AG08396 (cell line): Measurements from ENCODE around the gene TMEM204.

Source experiments
- DNase-seq: peaks from one replicate; pipeline ENCODE4 v3.0.0; 2012; ENCODE audit warnings: low spot score, mixed read lengths

Gene TMEM204

GRCh38 chr16:1499756-1500464 lies 33.6 kb upstream of the TMEM204 start:
- no peak for DNase-seq

DNA sequence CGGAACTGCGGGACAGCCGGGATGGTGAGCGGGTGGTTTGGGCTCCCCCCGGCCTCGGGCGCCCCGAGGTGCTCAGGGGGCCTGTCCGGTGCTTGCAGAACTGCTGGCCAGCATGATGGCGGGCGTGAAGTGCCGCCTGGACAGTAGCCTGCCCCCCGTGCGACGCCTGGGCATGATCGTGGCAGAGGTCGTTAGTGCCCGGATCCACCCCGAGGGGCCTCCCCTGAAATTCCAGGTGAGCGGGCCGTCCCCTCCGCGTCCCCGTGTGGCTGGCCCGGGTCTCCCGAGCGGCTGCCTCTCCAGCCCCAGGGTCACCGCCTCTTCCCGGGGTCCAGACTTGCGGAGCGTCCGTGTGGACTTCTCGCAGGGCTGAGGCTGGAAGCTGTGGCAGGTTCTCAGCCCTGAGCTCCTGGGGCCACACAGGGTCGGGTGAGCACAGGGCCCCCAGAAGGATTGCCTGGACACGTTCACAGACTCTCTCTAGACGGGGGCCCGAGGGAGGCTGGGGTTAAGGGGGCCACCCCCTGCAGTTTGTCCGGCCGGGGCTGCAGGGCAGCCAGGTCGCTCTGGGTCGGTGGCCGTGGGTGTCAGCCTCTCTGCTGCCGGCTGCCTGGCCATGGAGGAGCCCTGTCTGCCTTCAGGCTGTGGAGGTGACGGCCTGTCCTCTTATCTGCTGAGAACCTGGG lies 32.9 kb upstream of the TMEM204 start:
- no peak for DNase-seq

DNA sequence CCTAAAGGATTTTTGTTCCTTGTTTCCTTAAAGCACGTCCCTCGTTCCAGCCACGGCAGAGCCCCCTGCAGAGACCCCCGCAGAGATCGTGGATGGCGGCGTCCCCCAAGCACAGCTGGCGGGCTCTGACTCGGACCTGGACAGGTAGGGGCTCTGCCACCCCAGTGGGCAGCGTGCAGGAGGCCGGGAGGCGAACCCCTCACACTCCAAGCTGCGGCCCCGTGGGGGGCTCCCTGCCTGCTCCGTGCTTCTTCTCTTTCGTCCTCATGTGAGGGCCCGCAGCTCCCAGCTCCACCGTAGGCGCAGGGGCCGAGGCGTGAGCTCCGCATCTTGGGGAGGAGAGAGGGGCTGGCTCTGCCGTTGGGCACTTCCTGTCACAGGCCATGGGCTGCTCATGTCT lies 31.8 kb upstream of the TMEM204 start:
- DNase-seq = no peak

DNA sequence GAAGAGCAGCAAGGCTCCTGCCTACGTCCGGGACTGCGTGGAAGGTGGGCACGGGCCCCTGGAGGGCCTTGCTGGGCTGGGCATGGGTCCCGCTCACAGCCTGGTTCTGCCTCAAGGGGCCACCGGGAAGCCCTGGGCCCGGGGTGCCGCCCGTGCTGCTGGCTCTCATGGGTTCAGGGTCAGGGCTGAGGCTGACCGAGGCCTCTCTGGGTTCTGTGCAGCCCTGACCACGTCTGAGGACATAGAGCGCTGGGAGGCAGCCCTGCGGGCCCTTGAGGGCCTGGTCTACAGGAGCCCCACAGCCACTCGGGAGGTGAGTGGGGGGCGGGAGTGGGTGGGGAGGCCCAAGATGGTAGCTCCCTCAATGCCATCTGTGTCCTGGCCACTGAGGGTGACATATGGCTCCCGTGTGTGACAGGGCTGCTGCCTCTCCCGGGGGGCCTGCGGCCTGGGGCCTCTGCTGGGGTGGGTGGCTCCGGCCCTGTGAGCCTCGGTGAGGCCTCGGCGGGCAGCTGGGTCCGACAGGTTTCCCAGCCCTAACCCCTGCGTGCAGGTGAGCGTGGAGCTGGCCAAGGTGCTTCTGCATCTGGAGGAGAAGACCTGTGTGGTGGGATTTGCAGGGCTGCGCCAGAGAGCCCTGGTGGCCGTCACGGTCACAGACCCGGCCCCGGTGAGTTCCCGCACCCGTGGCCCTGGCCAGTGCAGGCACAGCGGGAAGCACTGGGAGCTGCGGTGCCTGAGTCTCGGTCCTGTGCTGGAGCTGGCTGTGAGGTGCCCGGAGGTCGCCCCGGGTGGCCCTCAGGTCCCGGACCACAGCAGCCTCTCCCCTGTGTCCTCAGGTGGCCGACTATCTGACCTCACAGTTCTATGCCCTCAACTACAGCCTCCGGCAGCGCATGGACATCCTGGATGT lies 31.1 kb upstream of the TMEM204 start:
- DNase-seq = no peak

- DNase-seq = no peak
Measured at GRCh38 chr16:1503110-1503955, 30.1 kb upstream of the TMEM204 start.

DNA sequence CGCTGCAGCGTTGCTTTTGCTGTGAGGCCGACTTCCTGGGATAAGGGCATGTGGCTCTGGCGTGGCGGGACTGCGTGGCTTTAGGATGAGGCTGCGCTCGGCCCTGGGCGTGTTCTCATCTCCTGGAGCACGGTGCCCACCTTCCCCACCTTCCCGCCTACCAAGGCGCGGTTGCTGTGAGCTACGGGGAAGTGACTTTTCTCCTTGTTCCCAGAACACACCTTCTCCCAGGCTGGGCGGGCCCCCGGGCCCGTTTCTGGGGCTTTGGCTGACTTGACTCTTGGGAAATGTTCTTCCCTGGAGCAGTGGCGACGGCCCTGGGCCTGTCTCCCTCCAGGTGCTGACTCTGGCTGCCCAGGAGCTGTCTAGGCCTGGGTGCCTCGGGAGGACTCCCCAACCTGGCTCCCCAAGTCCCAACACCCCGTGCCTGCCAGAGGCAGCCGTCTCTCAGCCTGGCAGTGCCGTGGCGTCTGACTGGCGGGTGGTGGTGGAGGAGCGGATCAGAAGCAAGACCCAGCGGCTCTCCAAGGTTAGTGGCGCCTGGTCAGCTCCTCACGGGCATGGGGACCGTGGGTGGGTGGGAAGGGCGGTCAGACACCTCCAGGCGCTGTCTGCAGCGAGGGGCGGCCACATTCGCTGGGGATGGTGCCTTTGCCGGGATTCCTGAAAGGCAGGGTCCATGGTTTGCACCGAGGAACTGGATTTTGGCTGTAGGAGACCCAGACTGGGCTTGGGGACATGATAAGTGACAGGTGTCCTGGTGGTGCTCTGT lies 28.2 kb upstream of the TMEM204 start:
- no peak for DNase-seq

DNA sequence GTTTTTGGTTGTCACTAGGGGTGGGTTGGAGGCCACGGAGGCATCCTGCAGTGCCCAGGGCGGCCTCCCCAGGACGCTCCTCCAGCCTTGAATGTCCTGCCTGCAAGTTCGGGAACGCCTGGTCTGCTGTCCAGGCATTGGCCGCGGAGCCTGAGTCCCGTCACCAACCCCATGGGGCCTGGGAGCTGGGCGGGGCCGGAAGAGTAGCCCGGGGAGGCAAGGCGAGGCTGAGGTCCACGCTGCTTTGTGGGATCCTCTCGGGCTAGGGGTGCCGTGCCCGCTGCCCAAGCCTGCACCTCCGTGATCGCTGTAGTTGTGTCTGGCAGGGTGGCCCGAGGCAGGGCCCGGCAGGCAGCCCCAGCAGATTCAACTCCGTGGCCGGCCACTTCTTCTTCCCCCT lies 27.6 kb upstream of the TMEM204 start:
- DNase-seq = no peak

DNA sequence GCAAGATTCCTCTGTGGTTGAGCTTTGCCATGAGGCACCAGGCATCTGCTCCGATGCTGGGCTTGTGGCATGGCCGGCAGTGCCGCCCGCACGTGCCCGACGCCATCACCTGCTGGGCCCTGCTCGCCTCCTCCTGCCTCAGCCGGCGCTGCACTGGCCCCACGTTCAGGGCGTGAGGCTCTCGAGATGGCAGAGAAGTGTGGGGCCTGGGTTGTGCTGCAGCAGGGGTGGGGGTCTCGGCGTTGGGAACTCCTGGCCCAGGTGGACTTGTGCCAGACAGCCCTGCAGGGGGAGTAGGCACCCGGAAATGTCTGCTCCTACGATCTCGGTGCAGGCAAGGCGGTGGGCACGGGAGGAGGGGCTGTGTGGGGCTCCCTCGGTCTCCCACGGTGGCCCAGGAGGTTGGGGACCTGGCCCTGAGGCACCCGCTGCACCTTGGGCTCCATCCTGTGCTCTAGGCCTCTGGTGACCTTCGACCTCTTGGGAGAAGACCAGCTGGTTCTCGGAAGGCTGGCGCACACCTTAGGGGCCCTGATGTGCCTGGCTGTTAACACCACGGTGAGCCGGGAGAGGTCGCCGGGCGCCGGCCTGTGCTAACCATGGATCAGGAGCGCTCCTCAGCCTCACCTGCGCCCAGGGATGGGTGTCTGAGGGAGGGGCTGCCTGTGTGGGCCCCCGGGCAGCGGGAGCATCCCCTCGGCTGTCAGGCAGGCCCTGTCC lies 26.8 kb upstream of the TMEM204 start:
- DNase-seq = no peak

- DNase-seq = no peak
Measured at GRCh38 chr16:1508494-1509187, 24.8 kb upstream of the TMEM204 start.

- DNase-seq = no peak
Measured at GRCh38 chr16:1509307-1510221, 23.9 kb upstream of the TMEM204 start.

DNA sequence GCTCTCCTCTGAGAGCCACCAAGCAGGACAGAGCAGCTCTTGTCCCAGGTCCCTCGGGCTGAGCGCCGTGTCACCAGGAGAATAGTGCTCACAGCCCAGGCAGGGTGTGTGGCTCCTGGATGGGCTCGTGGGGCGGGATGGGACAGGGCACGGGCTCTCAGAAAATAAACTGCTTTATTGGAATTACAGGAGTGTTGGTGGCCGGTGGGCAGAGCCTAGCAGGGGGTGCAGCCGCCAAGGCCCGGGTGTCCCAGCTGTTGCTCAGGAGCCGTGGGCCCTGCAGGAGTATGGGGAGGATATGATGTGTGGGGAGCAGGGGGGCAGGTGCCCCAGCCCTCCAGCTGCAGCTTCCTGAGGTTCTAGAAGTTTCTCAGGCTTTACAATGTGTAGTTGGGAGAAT lies 23.2 kb upstream of the TMEM204 start:
- no peak for DNase-seq

DNA sequence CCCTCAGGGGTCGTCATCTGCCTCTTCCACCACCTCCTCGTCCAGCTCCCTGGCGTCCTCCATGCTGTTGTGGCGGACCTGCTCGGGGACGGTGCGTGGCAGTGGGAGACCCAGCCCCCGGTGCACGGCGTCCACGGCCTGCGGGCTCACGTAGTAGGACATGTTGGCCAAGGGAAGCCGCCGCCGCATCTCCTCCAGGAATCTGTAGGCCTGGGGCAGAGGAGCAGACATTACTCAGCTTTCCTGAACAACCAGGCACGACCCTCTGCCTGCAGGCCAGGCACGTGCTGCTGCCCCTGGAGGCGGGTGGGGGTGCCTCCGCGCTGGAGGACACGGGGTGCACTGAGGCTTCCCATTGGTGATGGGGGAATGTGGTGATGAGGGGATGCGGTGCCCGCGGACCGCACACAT lies 22.5 kb upstream of the TMEM204 start:
- no peak for DNase-seq

DNA sequence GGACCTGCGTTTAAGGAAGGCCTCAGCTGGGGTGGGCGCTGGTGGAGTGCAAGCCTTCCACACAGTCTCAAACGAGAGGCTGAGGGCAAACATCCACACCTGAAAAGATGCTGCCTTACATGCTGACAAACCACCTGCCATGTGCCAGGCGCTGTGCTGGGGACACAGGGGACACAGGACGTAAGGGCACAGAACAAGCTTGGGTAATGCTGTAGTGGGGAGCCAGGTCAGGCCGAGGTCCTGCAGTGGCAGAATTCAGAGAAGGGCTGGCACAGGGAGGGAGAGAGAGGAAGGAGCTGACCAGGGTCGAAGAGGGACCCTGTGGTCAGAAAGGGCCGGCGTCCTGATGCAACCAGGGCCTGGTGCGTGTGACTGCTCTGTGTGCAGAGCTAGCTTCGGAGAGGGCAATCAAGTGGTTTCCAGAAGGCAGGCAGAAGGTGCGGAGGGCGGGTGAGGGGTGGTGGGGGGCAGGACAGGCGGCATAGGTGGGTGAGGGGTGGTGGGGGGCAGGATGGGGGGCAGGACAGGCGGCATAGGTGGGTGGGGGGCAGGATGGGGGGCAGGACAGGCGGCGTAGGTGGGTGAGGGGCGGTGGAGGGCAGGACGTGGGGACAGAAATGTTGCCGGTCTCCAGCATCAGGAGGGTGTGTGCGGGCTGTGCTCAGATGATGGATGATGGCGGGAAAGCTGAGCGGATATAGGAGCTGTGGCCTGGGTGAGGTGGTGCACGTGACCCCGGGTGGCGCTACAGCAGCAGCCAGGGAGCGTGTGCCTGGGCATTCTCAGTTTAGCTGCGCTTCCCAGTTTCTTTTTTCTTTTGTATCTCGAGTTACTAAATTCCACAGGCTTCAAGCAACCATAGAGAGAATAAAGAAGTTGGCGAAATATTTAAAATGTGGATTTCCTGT lies 21.6 kb upstream of the TMEM204 start:
- DNase-seq = no peak

- no peak for DNase-seq
Measured at GRCh38 chr16:1512774-1513173, 20.7 kb upstream of the TMEM204 start.

GRCh38 chr16:1514507-1514906 lies 19.0 kb upstream of the TMEM204 start:
- no peak for DNase-seq

GRCh38 chr16:1518626-1519135 lies 14.8 kb upstream of the TMEM204 start:
- DNase-seq = no peak

- no peak for DNase-seq
Measured at GRCh38 chr16:1519831-1520230, 13.6 kb upstream of the TMEM204 start.
